Measurements from ENCODE around the gene SNRNP48.

Gene SNRNP48

GRCh38 chr6:7594579-7595125 lies 4.7 kb downstream of the SNRNP48 start:
- no peak for DNase-seq

- DNase-seq = no peak
Measured at GRCh38 chr6:7604003-7604402, 14.0 kb downstream of the SNRNP48 start.

GRCh38 chr6:7604506-7604905 lies 14.5 kb downstream of the SNRNP48 start:
- no peak for DNase-seq

- no peak for DNase-seq
Measured at GRCh38 chr6:7615611-7616383, 25.8 kb downstream of the SNRNP48 start.

GRCh38 chr6:7617801-7618764 lies 28.1 kb downstream of the SNRNP48 start:
- DNase-seq = peak in 3 of 14 donors; percentile 7 to 48 (median 16)

- DNase-seq = no peak
Measured at GRCh38 chr6:7621761-7622160, 31.8 kb downstream of the SNRNP48 start.

GRCh38 chr6:7624796-7625710 lies 35.1 kb downstream of the SNRNP48 start:
- DNase-seq = no peak

GRCh38 chr6:7628479-7628878 lies 38.5 kb downstream of the SNRNP48 start:
- no peak for DNase-seq

- DNase-seq = no peak
Measured at GRCh38 chr6:7628909-7629308, 38.9 kb downstream of the SNRNP48 start.

GRCh38 chr6:7629321-7629720 lies 39.3 kb downstream of the SNRNP48 start:
- no peak for DNase-seq

GRCh38 chr6:7630792-7631191 lies 40.8 kb downstream of the SNRNP48 start:
- no peak for DNase-seq

- DNase-seq = no peak
Measured at GRCh38 chr6:7631466-7631865, 41.5 kb downstream of the SNRNP48 start.

- DNase-seq = no peak
Measured at GRCh38 chr6:7632501-7633290, 42.7 kb downstream of the SNRNP48 start.

GRCh38 chr6:7633361-7633760 lies 43.4 kb downstream of the SNRNP48 start:
- no peak for DNase-seq

- DNase-seq = no peak
Measured at GRCh38 chr6:7636151-7636550, 46.2 kb downstream of the SNRNP48 start.

- DNase-seq = no peak
Measured at GRCh38 chr6:7637533-7637932, 47.5 kb downstream of the SNRNP48 start.

- no peak for DNase-seq
Measured at GRCh38 chr6:7639427-7639826, 49.4 kb downstream of the SNRNP48 start.

- DNase-seq = no peak
Measured at GRCh38 chr6:7640016-7640415, 50.0 kb downstream of the SNRNP48 start.

GRCh38 chr6:7640607-7641577 lies 50.9 kb downstream of the SNRNP48 start:
- DNase-seq = no peak

- DNase-seq = no peak
Measured at GRCh38 chr6:7642791-7643190, 52.8 kb downstream of the SNRNP48 start.

Data from C1 segment of cervical spinal cord (tissue), 14 donors.